NT2/D1 (cell line): ENCODE measurements around the gene PTPRN2.

Experiments
- DNase-seq: peaks from one replicate; pipeline ENCODE4 v3.0.0-alpha.2; 2011; ENCODE audit warnings: low read depth, low spot score
- H3K27me3 ChIP-seq: 2 replicates; pipeline ENCODE4 v1.6.0; 2011; ENCODE audit warnings: mild to moderate bottlenecking; ENCODE audit not compliant: insufficient read length, insufficient read depth
- H3K36me3 ChIP-seq: 2 replicates; pipeline ENCODE4 v1.6.1; 2011; ENCODE audit warnings: mild to moderate bottlenecking, low read length, mixed read lengths; ENCODE audit not compliant: insufficient read depth, insufficient read length
- H3K4me1 ChIP-seq: 2 replicates; pipeline ENCODE4 v1.5.1; 2011; ENCODE audit not compliant: insufficient read depth, insufficient read length
- H3K4me3 ChIP-seq: 2 replicates; pipeline ENCODE4 v1.5.1; 2011; ENCODE audit warnings: low read depth; ENCODE audit not compliant: insufficient read length
- H3K9ac ChIP-seq: 2 replicates; pipeline ENCODE4 v1.6.0; 2011; ENCODE audit warnings: low read depth; ENCODE audit not compliant: insufficient read length
- H3K9me3 ChIP-seq: 2 replicates; pipeline ENCODE4 v1.5.1; 2011; ENCODE audit warnings: mild to moderate bottlenecking, low read length; ENCODE audit not compliant: insufficient read depth
- SUZ12 ChIP-seq: IDR thresholded peaks from 2 replicates; pipeline ENCODE4 v1.6.1; 2011; ENCODE audit not compliant: insufficient read length, insufficient read depth; ENCODE audit errors: extremely low read depth
- YY1 ChIP-seq: IDR thresholded peaks from 2 replicates; pipeline ENCODE4 v1.6.1; 2011; ENCODE audit not compliant: insufficient read length, insufficient read depth
- ZNF274 ChIP-seq: IDR thresholded peaks from 2 replicates; pipeline ENCODE4 v1.6.1; 2011; ENCODE audit warnings: mild to moderate bottlenecking, low read depth, low read length

PTPRN2 gene

GRCh38 chr7:157822688-157823031, 765.0 kb downstream of the PTPRN2 start:
- DNase-seq = no peak
- no peak overlapping the region for H3K4me3 ChIP-seq
- no peaks in the 10 kb centered on the region for H3K27me3 ChIP-seq
- H3K9me3 ChIP-seq = no peaks in the 10 kb centered on the region
- H3K36me3 ChIP-seq = no peaks in the 10 kb centered on the region
- peaks cover under 1% of the 10 kb centered on the region for H3K4me1 ChIP-seq
- TF ChIP-seq YY1 = no peak
- no peak for TF ChIP-seq SUZ12
- no peak for TF ChIP-seq ZNF274
- no peak overlapping the region for H3K9ac ChIP-seq

- no peaks in the 10 kb centered on the region for H3K36me3 ChIP-seq
- H3K9me3 ChIP-seq = no peaks in the 10 kb centered on the region
- H3K27me3 ChIP-seq = no peaks in the 10 kb centered on the region
- DNase-seq = no peak
- no peak overlapping the region for H3K4me3 ChIP-seq
- no peak overlapping the region for H3K9ac ChIP-seq
- H3K4me1 ChIP-seq = peaks cover 5% of the 10 kb centered on the region
- TF ChIP-seq SUZ12 (no peak), YY1 (no peak), ZNF274 (no peak)
Measured at GRCh38 chr7:157821959-157822687, 765.5 kb downstream of the PTPRN2 start.

- Histone ChIP-seq H3K4me1 (peaks cover 5% of the 10 kb centered on the region), H3K9me3 (no peaks in the 10 kb centered on the region), H3K9ac (no peak overlapping the region), H3K4me3 (no peak overlapping the region), H3K27me3 (no peaks in the 10 kb centered on the region), H3K36me3 (no peaks in the 10 kb centered on the region)
- no peak for DNase-seq
- TF ChIP-seq SUZ12 (no peak), ZNF274 (no peak), YY1 (no peak)
Measured at GRCh38 chr7:157820796-157821195, 766.8 kb downstream of the PTPRN2 start.

GRCh38 chr7:157819455-157819807, 768.2 kb downstream of the PTPRN2 start:
- H3K9me3 ChIP-seq = no peaks in the 10 kb centered on the region
- DNase-seq = no peak
- H3K9ac ChIP-seq = no peak overlapping the region
- no peaks in the 10 kb centered on the region for H3K27me3 ChIP-seq
- no peak overlapping the region for H3K4me3 ChIP-seq
- peaks cover 5% of the 10 kb centered on the region for H3K4me1 ChIP-seq
- TF ChIP-seq SUZ12 = no peak
- TF ChIP-seq ZNF274 = no peak
- no peak for TF ChIP-seq YY1
- H3K36me3 ChIP-seq = no peaks in the 10 kb centered on the region

- no peak for DNase-seq
- H3K4me1 ChIP-seq = peaks cover 5% of the 10 kb centered on the region
- no peak for TF ChIP-seq SUZ12
Measured at GRCh38 chr7:157818701-157819454, 768.7 kb downstream of the PTPRN2 start.

GRCh38 chr7:157817944-157818700, 769.5 kb downstream of the PTPRN2 start:
- no peak overlapping the region for H3K9ac ChIP-seq
- H3K27me3 ChIP-seq = no peaks in the 10 kb centered on the region
- H3K36me3 ChIP-seq = no peaks in the 10 kb centered on the region
- H3K9me3 ChIP-seq = no peaks in the 10 kb centered on the region
- DNase-seq = no peak
- no peak overlapping the region for H3K4me3 ChIP-seq
- no peak for TF ChIP-seq YY1
- peaks cover 5% of the 10 kb centered on the region for H3K4me1 ChIP-seq

More at GRCh38 chr7:157818701-157819454, 768.7 kb downstream of the PTPRN2 start:
- Histone ChIP-seq H3K4me3 (no peak overlapping the region), H3K9me3 (no peaks in the 10 kb centered on the region), H3K9ac (no peak overlapping the region), H3K27me3 (no peaks in the 10 kb centered on the region), H3K36me3 (no peaks in the 10 kb centered on the region)

GRCh38 chr7:157817433-157817832, 770.2 kb downstream of the PTPRN2 start:
- H3K36me3 ChIP-seq = no peaks in the 10 kb centered on the region
- H3K9ac ChIP-seq = no peak overlapping the region
- H3K27me3 ChIP-seq = no peaks in the 10 kb centered on the region
- DNase-seq = no peak
- TF ChIP-seq ZNF274 (no peak), SUZ12 (no peak), YY1 (no peak)
- H3K4me3 ChIP-seq = no peak overlapping the region
- H3K4me1 ChIP-seq = peaks cover 5% of the 10 kb centered on the region
- no peaks in the 10 kb centered on the region for H3K9me3 ChIP-seq
